ENCODE measurements around the gene NEURL1B. TPM values are rescaled to one million over a fixed set of nuclear protein-coding genes. Genes with fewer than 3 reads are reported as not detected.

The NEURL1B gene
- total and polyA plus RNA-seq, 4 donors: 1.9 to 65.8 (median 24.8) TPM

DNA sequence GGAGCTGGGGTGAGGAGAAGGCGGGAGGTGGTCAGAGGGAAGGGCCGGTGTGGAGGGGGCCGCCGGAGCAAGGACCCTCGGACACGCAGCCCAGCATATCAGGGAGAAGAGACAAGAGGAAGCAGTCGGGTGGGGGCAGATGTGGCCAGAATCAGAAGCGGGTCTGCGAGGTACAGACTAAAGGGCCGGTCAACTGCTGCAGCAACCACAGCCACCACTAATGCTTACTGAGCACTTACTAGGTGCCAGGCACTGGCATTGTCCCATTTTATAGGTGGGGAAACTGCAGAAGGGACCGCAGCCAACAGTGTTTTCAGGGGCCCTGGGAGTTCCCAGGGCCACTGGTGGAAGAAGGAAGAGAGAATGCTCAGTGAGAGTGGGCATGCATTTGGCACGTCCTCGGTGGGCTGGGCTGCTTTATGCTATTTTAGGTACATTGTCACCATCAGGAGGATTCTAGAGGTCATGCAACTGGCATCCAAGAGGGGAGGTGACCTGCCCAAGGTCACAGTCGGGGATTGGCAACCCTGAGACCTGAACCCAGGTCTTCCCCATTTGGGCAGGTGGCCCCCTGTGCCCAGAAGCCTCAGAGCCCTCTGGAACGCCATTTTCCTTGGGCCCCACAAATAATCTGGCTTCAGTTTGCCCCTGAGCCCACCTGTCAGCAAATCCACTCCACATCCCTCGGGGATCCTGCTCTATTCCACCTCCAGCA, 76.6 kb downstream of the NEURL1B start:
- intact Hi-C loops (cut with DNase I): loop anchor here (2.0 to 10.0 kb wide), 9 partner anchors 40 to 567 kb away; partner anchors contain the start of gene BNIP1 (in 1 of the 2)
- no peaks in the 10 kb centered on the region for H3K27me3 ChIP-seq (ENCODE audit: control insufficient read depth in 1 of 2, insufficient read depth in 2 of 2, low read length in 1 of 2)
- H3K9me3 ChIP-seq (ENCODE audit: control insufficient read depth, low read length): no peaks in the 10 kb centered on the region
- peak overlapping the region in 1 of 2 donors; percentile 42 for H3K27ac ChIP-seq (ENCODE audit: low read depth in 1 of 2, low read length in 2 of 2)
- 77 to 82% methylated on average over 16 of the region's 16 CpGs for WGBS, 2 donors
- H3K4me1 ChIP-seq (ENCODE audit: control insufficient read depth in 1 of 2, insufficient read depth in 2 of 2, low read length in 2 of 2): peaks cover 3 to 5% of the 10 kb centered on the region in 2 donors
- no peaks in the 10 kb centered on the region for H3K36me3 ChIP-seq (ENCODE audit: control insufficient read depth in 1 of 2, insufficient read depth in 2 of 2, low read length in 1 of 2)
- ATAC-seq (ENCODE audit: low FRiP score): no peak
- no peak overlapping the region for H3K4me3 ChIP-seq (ENCODE audit: low read length in 2 of 2)
- DNase-seq: peak; percentile 48 to 74

DNA sequence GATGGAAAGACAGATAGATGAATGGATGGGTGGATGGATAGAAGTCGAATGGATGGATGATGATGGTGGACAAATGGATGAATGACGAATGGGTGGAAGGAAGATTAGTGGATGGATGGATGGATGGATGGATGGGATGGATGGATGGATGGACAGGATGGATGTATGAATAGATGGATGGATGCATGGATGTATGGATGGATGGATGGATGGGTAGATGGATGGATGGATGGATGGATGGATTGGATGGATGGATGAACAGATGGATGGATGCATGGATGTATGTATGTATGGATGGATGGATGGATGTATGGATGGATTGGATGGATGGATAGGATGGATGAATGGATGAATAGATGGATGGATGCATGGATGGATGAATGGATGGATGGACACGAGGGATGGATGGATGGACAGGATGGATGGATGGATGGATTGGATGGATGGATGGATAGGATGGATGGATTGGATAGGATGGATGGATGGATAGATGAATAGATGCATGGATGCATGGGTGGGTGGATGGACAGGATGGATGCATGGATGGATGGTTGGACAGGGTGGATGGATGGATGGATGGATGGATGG, 77.6 kb downstream of the NEURL1B start:
- DNase-seq (no peak), ATAC-seq (ENCODE audit: low FRiP score) (no peak)
- Histone ChIP-seq H3K36me3 (ENCODE audit: control insufficient read depth in 1 of 2, insufficient read depth in 2 of 2, low read length in 1 of 2) (no peaks in the 10 kb centered on the region), H3K4me3 (ENCODE audit: low read length in 2 of 2) (no peak overlapping the region), H3K27ac (ENCODE audit: low read depth in 1 of 2, low read length in 2 of 2) (no peak overlapping the region), H3K4me1 (ENCODE audit: control insufficient read depth in 1 of 2, insufficient read depth in 2 of 2, low read length in 2 of 2) (peaks cover 3% of the 10 kb centered on the region in 2 donors), H3K27me3 (ENCODE audit: control insufficient read depth in 1 of 2, insufficient read depth in 2 of 2, low read length in 1 of 2) (no peaks in the 10 kb centered on the region), H3K9me3 (ENCODE audit: control insufficient read depth, low read length) (no peaks in the 10 kb centered on the region)
- WGBS, 2 donors: 97 to 98% methylated on average over 3 of the region's 3 CpGs
- intact Hi-C loops (cut with DNase I): loop anchor here (5.0 to 10.0 kb wide), 7 partner anchors 39 to 566 kb away; partner anchors contain the start of gene BNIP1 (in 1 of the 2)

DNA sequence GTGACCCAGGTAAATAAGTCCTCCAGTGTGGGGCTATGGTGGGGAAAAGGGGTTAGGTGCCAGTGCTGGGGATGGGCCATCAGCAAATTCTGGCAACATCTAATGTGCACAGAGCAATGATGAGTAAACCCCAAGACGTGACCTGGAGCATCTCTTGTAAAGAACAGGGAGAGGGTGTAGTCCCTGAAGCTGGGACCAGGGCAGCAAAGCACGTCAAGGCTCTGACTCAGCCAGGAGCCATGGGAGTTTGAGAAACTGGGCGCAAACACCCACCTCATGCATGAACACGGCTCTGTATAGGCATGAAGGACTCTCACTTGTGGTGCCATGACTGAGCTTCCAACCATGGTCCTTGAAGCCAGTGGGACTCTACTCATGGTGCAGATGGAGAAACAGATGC, 78.1 kb downstream of the NEURL1B start:
- WGBS, 2 donors: 96 to 99% methylated on average over 4 of the region's 4 CpGs
- H3K27ac ChIP-seq (ENCODE audit: low read depth in 1 of 2, low read length in 2 of 2): no peak overlapping the region
- H3K4me1 ChIP-seq (ENCODE audit: control insufficient read depth in 1 of 2, insufficient read depth in 2 of 2, low read length in 2 of 2): peaks cover 3% of the 10 kb centered on the region in 2 donors
- intact Hi-C loops (cut with DNase I): loop anchor here (5.0 to 10.0 kb wide), 7 partner anchors 38 to 566 kb away; partner anchors contain the start of gene BNIP1 (in 1 of the 2)
- H3K36me3 ChIP-seq (ENCODE audit: control insufficient read depth in 1 of 2, insufficient read depth in 2 of 2, low read length in 1 of 2): no peaks in the 10 kb centered on the region
- peak in 1 of 2 donors; percentile 41 for DNase-seq
- no peaks in the 10 kb centered on the region for H3K27me3 ChIP-seq (ENCODE audit: control insufficient read depth in 1 of 2, insufficient read depth in 2 of 2, low read length in 1 of 2)
- H3K4me3 ChIP-seq (ENCODE audit: low read length in 2 of 2): no peak overlapping the region
- ATAC-seq (ENCODE audit: low FRiP score): no peak
- H3K9me3 ChIP-seq (ENCODE audit: control insufficient read depth, low read length): no peaks in the 10 kb centered on the region

DNA sequence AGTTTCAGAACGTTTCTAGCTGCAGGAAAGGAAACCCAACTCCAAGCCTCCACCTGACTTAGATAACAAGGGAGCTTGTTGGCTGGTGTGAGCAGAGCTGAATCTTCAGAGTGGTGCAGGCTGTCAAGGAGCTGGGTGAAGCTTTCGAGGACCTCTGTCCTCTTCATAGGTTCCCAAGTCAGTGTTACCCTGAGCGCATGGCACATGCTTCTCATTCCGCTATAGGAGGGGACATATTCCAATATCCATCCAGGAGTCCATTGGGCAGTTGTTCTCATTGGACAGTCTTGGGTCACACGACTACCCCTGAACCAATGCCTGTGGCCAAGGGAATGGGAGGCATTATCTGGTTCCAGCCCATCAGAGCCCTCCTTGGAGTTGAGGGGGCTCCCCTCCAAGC, 79.6 kb downstream of the NEURL1B start:
- ATAC-seq (ENCODE audit: low FRiP score): no peak
- intact Hi-C loops (cut with DNase I): loop anchor here in 1 of 2 donors (2.0 kb wide), 1 partner anchor 44 kb away; no protein-coding TSS in a partner anchor

DNA sequence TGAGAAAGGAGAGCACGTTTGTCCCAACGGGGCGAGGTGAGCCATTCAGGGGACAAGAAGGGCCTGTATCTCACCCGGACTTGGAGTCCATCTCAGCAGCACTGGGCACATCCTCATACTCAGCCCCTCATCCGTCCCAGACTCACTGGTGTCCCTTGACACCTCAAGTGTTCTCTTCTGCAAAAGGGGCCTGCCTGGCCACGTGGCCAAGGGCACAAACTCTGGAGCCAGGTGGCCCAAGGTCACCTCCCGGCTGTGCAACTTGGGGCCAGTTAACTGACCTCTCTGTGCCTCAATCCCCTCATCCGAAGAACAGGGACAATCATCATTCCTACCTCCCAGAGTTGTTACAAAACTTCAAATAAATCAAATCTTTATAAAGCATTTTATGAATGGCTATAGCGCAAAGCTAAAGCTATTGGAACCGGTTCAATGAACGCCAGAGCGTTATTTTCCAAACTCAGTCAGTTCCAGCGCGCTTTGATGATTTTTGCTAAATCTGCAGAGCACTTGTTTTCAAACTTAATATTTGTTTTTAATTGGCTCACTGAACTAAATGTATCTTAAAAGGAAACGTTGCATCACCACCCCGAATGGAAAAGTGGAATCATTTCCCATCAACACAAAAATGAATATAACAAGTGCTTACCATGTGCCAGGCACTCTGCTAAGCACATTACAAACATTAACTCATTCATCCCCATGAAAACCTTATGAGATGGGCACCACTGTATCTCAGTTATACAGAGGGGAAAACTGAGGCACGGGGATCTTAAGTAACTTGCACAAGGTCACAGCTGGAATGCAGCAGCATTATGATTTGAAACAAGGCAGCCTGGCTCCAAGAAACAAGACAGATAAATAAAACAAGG, 80.6 kb downstream of the NEURL1B start:
- Histone ChIP-seq H3K27ac (ENCODE audit: low read depth in 1 of 2, low read length in 2 of 2) (peak overlapping the region in 1 of 2 donors; percentile 89), H3K27me3 (ENCODE audit: control insufficient read depth in 1 of 2, insufficient read depth in 2 of 2, low read length in 1 of 2) (no peaks in the 10 kb centered on the region), H3K4me3 (ENCODE audit: low read length in 2 of 2) (no peak overlapping the region), H3K36me3 (ENCODE audit: control insufficient read depth in 1 of 2, insufficient read depth in 2 of 2, low read length in 1 of 2) (no peaks in the 10 kb centered on the region), H3K9me3 (ENCODE audit: control insufficient read depth, low read length) (no peaks in the 10 kb centered on the region), H3K4me1 (ENCODE audit: control insufficient read depth in 1 of 2, insufficient read depth in 2 of 2, low read length in 2 of 2) (peaks cover 3% of the 10 kb centered on the region in 2 donors)
- WGBS, 2 donors: 27 to 31% methylated on average over 17 of the region's 17 CpGs
- peak in 1 of 2 donors; percentile 56 for DNase-seq
- peak; percentile 79 for ATAC-seq (ENCODE audit: low FRiP score)
- intact Hi-C loops (cut with DNase I): loop anchor here in 1 of 2 donors (2.0 kb wide), 1 partner anchor 43 kb away; no protein-coding TSS in a partner anchor

More for the DNA sequence above, 79.6 kb downstream of the NEURL1B start:
- H3K27me3 ChIP-seq (ENCODE audit: control insufficient read depth in 1 of 2, insufficient read depth in 2 of 2, low read length in 1 of 2): no peaks in the 10 kb centered on the region
- H3K36me3 ChIP-seq (ENCODE audit: control insufficient read depth in 1 of 2, insufficient read depth in 2 of 2, low read length in 1 of 2): no peaks in the 10 kb centered on the region
- peak overlapping the region in 1 of 2 donors; percentile 30 for H3K27ac ChIP-seq (ENCODE audit: low read depth in 1 of 2, low read length in 2 of 2)
- H3K9me3 ChIP-seq (ENCODE audit: control insufficient read depth, low read length): no peaks in the 10 kb centered on the region
- H3K4me3 ChIP-seq (ENCODE audit: low read length in 2 of 2): no peak overlapping the region
- DNase-seq: no peak
- WGBS, 2 donors: 78% methylated on average over 5 of the region's 5 CpGs
- H3K4me1 ChIP-seq (ENCODE audit: control insufficient read depth in 1 of 2, insufficient read depth in 2 of 2, low read length in 2 of 2): peaks cover 3% of the 10 kb centered on the region in 2 donors

DNA sequence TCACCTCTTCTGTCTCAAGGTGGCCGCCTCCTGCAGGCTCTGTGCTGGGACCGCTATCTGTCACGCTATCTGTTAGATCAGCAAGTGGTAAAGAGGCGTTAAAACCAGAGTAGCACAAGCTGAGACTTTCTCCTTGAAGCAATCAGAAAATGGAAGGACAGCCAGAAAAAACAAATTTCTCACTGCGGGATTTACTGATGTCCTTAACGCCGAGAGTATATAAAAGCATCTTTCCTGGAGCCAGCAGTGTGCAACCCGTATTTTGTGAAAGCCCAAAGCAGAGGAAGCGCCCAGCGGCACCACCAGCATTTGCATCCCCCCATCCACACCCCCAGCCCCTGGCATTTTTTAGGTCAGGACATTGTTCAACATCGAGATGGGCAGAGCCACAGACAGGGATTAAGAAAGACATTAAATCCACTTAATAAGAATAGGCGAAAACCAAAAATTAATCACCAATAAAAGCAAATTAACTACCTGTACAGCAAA, 81.3 kb downstream of the NEURL1B start:
- ATAC-seq (ENCODE audit: low FRiP score) (no peak), DNase-seq (peak in 1 of 2 donors; percentile 28)
- no peaks in the 10 kb centered on the region for H3K9me3 ChIP-seq (ENCODE audit: control insufficient read depth, low read length)
- peaks cover 3% of the 10 kb centered on the region in 2 donors for H3K4me1 ChIP-seq (ENCODE audit: control insufficient read depth in 1 of 2, insufficient read depth in 2 of 2, low read length in 2 of 2)
- no peaks in the 10 kb centered on the region for H3K27me3 ChIP-seq (ENCODE audit: control insufficient read depth in 1 of 2, insufficient read depth in 2 of 2, low read length in 1 of 2)
- 27 to 31% methylated on average over 12 of the region's 12 CpGs for WGBS, 2 donors
- H3K4me3 ChIP-seq (ENCODE audit: low read length in 2 of 2): no peak overlapping the region
- H3K36me3 ChIP-seq (ENCODE audit: control insufficient read depth in 1 of 2, insufficient read depth in 2 of 2, low read length in 1 of 2): no peaks in the 10 kb centered on the region
- intact Hi-C loops (cut with DNase I): no loop called here
- peak overlapping the region in 1 of 2 donors; percentile 89 for H3K27ac ChIP-seq (ENCODE audit: low read depth in 1 of 2, low read length in 2 of 2)

DNA sequence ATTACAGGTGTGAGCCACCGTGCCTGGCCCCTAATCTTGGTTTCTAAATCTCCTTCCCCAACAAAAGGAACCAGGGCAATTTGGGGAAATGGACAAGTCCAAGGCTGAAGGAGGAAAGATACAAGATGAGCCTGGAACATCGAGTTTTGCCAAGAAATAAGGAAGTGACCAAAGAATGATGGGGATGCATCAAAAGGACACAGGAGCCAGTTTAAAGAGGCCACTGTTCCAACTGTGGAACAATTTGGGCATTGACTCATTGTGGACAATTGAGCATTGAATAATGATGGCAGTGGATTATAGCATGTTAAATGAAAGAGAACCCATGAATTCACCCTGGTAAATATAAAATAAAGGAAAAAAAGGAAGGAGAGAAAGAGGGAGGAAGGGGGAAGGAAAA, 82.4 kb downstream of the NEURL1B start:
- intact Hi-C loops (cut with DNase I): no loop called here
- H3K36me3 ChIP-seq (ENCODE audit: control insufficient read depth in 1 of 2, insufficient read depth in 2 of 2, low read length in 1 of 2): no peaks in the 10 kb centered on the region
- WGBS, 2 donors: 84% methylated on average over 2 of the region's 2 CpGs

More for the DNA sequence above, 82.4 kb downstream of the NEURL1B start:
- Histone ChIP-seq H3K27me3 (ENCODE audit: control insufficient read depth in 1 of 2, insufficient read depth in 2 of 2, low read length in 1 of 2) (no peaks in the 10 kb centered on the region), H3K4me1 (ENCODE audit: control insufficient read depth in 1 of 2, insufficient read depth in 2 of 2, low read length in 2 of 2) (peaks cover 3% of the 10 kb centered on the region in 2 donors), H3K4me3 (ENCODE audit: low read length in 2 of 2) (no peak overlapping the region), H3K27ac (ENCODE audit: low read depth in 1 of 2, low read length in 2 of 2) (no peak overlapping the region), H3K9me3 (ENCODE audit: control insufficient read depth, low read length) (no peaks in the 10 kb centered on the region)
- ATAC-seq (ENCODE audit: low FRiP score) (no peak), DNase-seq (no peak)
